Neural cell (in vitro differentiated cells): ENCODE results near the gene EPB41.

ENCODE experiments used
- EZH2 ChIP-seq: fragments of 200-600, 300-800 bp; shearing (Covaris generic), sonication (generic); IDR thresholded peaks from 2 replicates; pipeline ENCODE4 v1.6.1; 2014; ENCODE audit warnings: antibody characterized with exemption, low read length, borderline replicate concordance, mild to moderate bottlenecking; ENCODE audit not compliant: insufficient read depth, poor library complexity, severe bottlenecking
- POLR2AphosphoS5 ChIP-seq: IDR thresholded peaks from 2 replicates; pipeline ENCODE4 v1.6.1; 2012
- TAF1 ChIP-seq: IDR thresholded peaks from 2 replicates; pipeline ENCODE4 v1.6.1; 2012; ENCODE audit warnings: low read depth
- TF ChIP-seq, protein P1 (sequence below): fragments of 450-650 bp; IDR thresholded peaks from 2 replicates; pipeline ENCODE4 v1.5.1; 2014; ENCODE audit warnings: antibody characterized with exemption, mild to moderate bottlenecking, moderate library complexity; ENCODE audit not compliant: poor library complexity, severe bottlenecking

DNA sequence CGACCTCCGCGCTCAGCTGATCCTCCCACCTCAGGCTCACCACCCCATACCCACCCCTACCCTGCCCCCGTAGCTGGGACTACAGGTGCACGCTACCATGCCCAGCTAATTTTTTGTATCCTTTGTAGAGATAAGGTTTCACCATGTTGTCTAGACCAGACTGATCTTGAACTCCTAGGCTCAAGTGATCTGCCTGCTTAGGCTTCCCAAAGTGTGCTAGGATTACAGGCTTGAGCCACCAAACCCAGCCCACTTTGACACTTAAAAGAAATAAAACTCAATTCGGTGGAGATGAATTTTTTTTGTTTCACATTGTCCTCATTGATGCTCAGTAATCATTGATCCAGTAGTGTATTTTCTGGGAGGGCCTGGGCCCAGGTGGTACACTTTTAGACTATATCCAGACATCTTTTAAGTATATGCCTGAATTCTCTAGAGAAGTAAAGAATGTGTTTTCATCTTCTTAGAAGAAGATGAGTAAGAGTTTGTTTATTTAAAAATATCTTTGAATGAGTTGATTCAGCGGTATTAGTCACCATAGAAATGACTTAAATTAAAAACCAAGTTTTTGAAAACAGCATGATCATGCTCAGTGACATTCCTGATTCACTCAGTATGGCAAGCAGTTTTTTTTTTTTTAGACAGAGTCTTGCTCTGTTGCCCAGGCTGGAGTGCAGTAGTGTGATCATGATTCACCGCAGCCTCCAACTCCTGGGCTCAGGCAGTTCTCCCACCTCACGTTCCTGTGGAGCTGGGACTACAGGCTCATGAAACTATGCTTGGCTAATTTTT is 57.8 kb downstream of the EPB41 start:
- TF ChIP-seq, protein P1, sequence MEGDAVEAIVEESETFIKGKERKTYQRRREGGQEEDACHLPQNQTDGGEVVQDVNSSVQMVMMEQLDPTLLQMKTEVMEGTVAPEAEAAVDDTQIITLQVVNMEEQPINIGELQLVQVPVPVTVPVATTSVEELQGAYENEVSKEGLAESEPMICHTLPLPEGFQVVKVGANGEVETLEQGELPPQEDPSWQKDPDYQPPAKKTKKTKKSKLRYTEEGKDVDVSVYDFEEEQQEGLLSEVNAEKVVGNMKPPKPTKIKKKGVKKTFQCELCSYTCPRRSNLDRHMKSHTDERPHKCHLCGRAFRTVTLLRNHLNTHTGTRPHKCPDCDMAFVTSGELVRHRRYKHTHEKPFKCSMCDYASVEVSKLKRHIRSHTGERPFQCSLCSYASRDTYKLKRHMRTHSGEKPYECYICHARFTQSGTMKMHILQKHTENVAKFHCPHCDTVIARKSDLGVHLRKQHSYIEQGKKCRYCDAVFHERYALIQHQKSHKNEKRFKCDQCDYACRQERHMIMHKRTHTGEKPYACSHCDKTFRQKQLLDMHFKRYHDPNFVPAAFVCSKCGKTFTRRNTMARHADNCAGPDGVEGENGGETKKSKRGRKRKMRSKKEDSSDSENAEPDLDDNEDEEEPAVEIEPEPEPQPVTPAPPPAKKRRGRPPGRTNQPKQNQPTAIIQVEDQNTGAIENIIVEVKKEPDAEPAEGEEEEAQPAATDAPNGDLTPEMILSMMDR = no peak
- TF ChIP-seq EZH2 = no peak
- TF ChIP-seq TAF1 = no peak
- TF ChIP-seq POLR2AphosphoS5 = no peak
